T47D (cell line): ENCODE measurements around the gene CCDC13.

Source experiments
- DNase-seq, 2 experiments: peaks; one replicate each; pipeline versions ENCODE4 v3.0.0 to v3.0.0-alpha.2; 2011 to 2012; ENCODE audit warnings: low read depth in 1 of 2, low spot score in 1 of 2
- JUND ChIP-seq: IDR thresholded peaks from 2 replicates; pipeline ENCODE4 v1.6.1; 2012; ENCODE audit warnings: low read depth
- in situ Hi-C: cut with HindIII; loops from 2 replicates; pipeline ENCODE4 v1.10.0; 2016; ENCODE audit warnings: low sequenced_read_pairs, low pct_unique_long_range_greater_than_20kb

The CCDC13 gene

GRCh38 chr3:42780892-42781700 is 8.0 kb upstream of the CCDC13 start:
- peak; percentile 72 to 78 for DNase-seq
- in situ Hi-C loops, result no loop called here
- TF ChIP-seq JUND, result no peak

GRCh38 chr3:42780398-42780797 is 7.3 kb upstream of the CCDC13 start:
- no peak for TF ChIP-seq JUND
- DNase-seq, result no peak
- in situ Hi-C loops, result no loop called here

- DNase-seq, result no peak
- in situ Hi-C loops, result no loop called here
- no peak for TF ChIP-seq JUND
Measured at GRCh38 chr3:42778644-42779043, 5.6 kb upstream of the CCDC13 start.

- no peak for TF ChIP-seq JUND
- in situ Hi-C loops, result no loop called here
- DNase-seq, result no peak
Measured at GRCh38 chr3:42773409-42773751, 327 bp upstream of the CCDC13 start.

- no peak for TF ChIP-seq JUND
- no peak for DNase-seq
- in situ Hi-C loops, result no loop called here
Measured at GRCh38 chr3:42771271-42771670, 1.8 kb downstream of the CCDC13 start.

- in situ Hi-C loops, result no loop called here
- TF ChIP-seq JUND, result no peak
- no peak for DNase-seq
Measured at GRCh38 chr3:42769477-42770131, 3.4 kb downstream of the CCDC13 start.

- in situ Hi-C loops, result no loop called here
- DNase-seq, result no peak
- TF ChIP-seq JUND, result no peak
Measured at GRCh38 chr3:42764561-42765295, 8.3 kb downstream of the CCDC13 start.

- in situ Hi-C loops, result no loop called here
- DNase-seq, result no peak
- no peak for TF ChIP-seq JUND
Measured at GRCh38 chr3:42764115-42764514, 8.9 kb downstream of the CCDC13 start.

GRCh38 chr3:42763021-42763420 is 10.0 kb downstream of the CCDC13 start:
- no peak for TF ChIP-seq JUND
- DNase-seq, result peak in 1 of 2 experiments; percentile 60
- in situ Hi-C loops, result no loop called here

- in situ Hi-C loops, result no loop called here
- DNase-seq, result no peak
- TF ChIP-seq JUND, result no peak
Measured at GRCh38 chr3:42762046-42762724, 10.9 kb downstream of the CCDC13 start.

- in situ Hi-C loops, result no loop called here
- no peak for DNase-seq
- no peak for TF ChIP-seq JUND
Measured at GRCh38 chr3:42758126-42758525, 14.9 kb downstream of the CCDC13 start.

- DNase-seq, result no peak
- no peak for TF ChIP-seq JUND
- in situ Hi-C loops, result no loop called here
Measured at GRCh38 chr3:42756681-42757213, 16.3 kb downstream of the CCDC13 start.
